Panc1 (cell line): ENCODE data around the gene NPAS3. TPM values are rescaled to one million over a fixed set of nuclear protein-coding genes. Genes with fewer than 3 reads are reported as not detected.

Source experiments
- ATAC-seq: fragments of 200-7000 bp; cut with Tn5 transposase; 2 replicates; pipeline ENCODE4 v1.9.1; 2020; ENCODE audit warnings: mild to moderate bottlenecking, moderate library complexity
- BruUV-seq: library from RNA; stranded (reverse); fragments of 400-500 nt; replicated peaks from 2 replicates; lab custom pipeline; 2021; lab: Mats Ljungman, UMichigan
- CTCF ChIA-PET: fragments of 300-600 bp; sonication (Branson Sonifier 250); formaldehyde crosslinking; loops from one replicate; lab custom pipeline; 2022; ENCODE audit warnings: antibody characterized with exemption; lab: Charles Lee
- POLR2A ChIA-PET: fragments of 300-600 bp; sonication (Branson Sonifier 250); formaldehyde crosslinking; loops from one replicate; lab custom pipeline; 2022; ENCODE audit warnings: antibody characterized with exemption; lab: Charles Lee
- DNase-seq: peaks from one replicate; pipeline ENCODE4 v3.0.0-alpha.2; 2010; ENCODE audit warnings: low read depth, low spot score
- H3K27ac ChIP-seq: 2 replicates; pipeline ENCODE4 v1.5.1; 2011; ENCODE audit warnings: mild to moderate bottlenecking, low read length, inconsistent platforms
- H3K27me3 ChIP-seq: fragments of 200-500 bp; sonication (Bioruptor generic); 2 replicates; pipeline ENCODE4 v1.6.0; 2014; ENCODE audit warnings: low read length, inconsistent platforms; ENCODE audit not compliant: control insufficient read depth, insufficient read depth
- H3K36me3 ChIP-seq: fragments of 200-500 bp; sonication (Bioruptor generic); 2 replicates; pipeline ENCODE4 v1.5.1; 2014; ENCODE audit warnings: inconsistent platforms, mild to moderate bottlenecking, low read length, moderate library complexity; ENCODE audit not compliant: control insufficient read depth, insufficient read depth
- H3K4me1 ChIP-seq: 2 replicates; pipeline ENCODE4 v1.5.1; 2011; ENCODE audit warnings: inconsistent platforms, mild to moderate bottlenecking, low read length, moderate library complexity; ENCODE audit not compliant: control insufficient read depth, insufficient read depth
- H3K4me3 ChIP-seq, 2 experiments: 2 replicates each; pipeline ENCODE4 v1.5.1; 2011 to 2012; ENCODE audit warnings: low read depth in 2 of 2, low read length in 2 of 2, mild to moderate bottlenecking in 2 of 2, inconsistent platforms in 1 of 2, moderate library complexity in 1 of 2
- H3K9me3 ChIP-seq: fragments of 200-500 bp; sonication (Bioruptor generic); 2 replicates; pipeline ENCODE4 v1.5.1; 2014; ENCODE audit warnings: low read depth, mild to moderate bottlenecking, inconsistent platforms, low read length, moderate library complexity; ENCODE audit not compliant: control insufficient read depth, insufficient read depth
- POLR2AphosphoS5 ChIP-seq: IDR thresholded peaks from 2 replicates; pipeline ENCODE4 v1.6.1; 2012; ENCODE audit warnings: mild to moderate bottlenecking, low read depth, low read length, moderate library complexity
- SIN3A ChIP-seq: IDR thresholded peaks from 2 replicates; pipeline ENCODE4 v1.6.1; 2012; ENCODE audit warnings: low read depth, mild to moderate bottlenecking, low read length, moderate library complexity, borderline replicate concordance; ENCODE audit not compliant: insufficient read depth
- TCF7L2 ChIP-seq: IDR thresholded peaks from 2 replicates; pipeline ENCODE4 v1.6.1; 2011; ENCODE audit warnings: mild to moderate bottlenecking, low read depth, low read length, inconsistent platforms
- in situ Hi-C: cut with HindIII; loops from 2 replicates; pipeline ENCODE4 v1.10.0; 2016; ENCODE audit warnings: low sequenced_read_pairs, low pct_unique_long_range_greater_than_20kb
- intact Hi-C: fragments of 100-400 bp; cut with micrococcal nuclease; formaldehyde crosslinking; loops from one replicate; pipeline ENCODE4 v1.10.0; 2022; ENCODE audit not compliant: unreplicated experiment
- total RNA-seq: library from RNA; stranded (reverse); gene quantifications from one replicate; pipeline ENCODE4 v1.2.1, GENCODE V29; 2021; ENCODE audit not compliant: unreplicated experiment
- TF ChIP-seq, protein P1 (sequence below): fragments of 450-650 bp; IDR thresholded peaks from 2 replicates; pipeline ENCODE4 v1.5.1; 2017; ENCODE audit warnings: mild to moderate bottlenecking
- TF ChIP-seq, protein P2 (sequence below), 2 experiments: IDR thresholded peaks; 2 replicates each; pipeline ENCODE4 v1.6.1; 2011 to 2012; ENCODE audit warnings: low read depth in 2 of 2, control low read depth in 1 of 2, low read length in 1 of 2, mild to moderate bottlenecking in 1 of 2, moderate library complexity in 1 of 2; ENCODE audit not compliant: insufficient read depth in 1 of 2

The NPAS3 gene
- total RNA-seq, 1 experiment from 2014 or later: 0.23 TPM

DNA sequence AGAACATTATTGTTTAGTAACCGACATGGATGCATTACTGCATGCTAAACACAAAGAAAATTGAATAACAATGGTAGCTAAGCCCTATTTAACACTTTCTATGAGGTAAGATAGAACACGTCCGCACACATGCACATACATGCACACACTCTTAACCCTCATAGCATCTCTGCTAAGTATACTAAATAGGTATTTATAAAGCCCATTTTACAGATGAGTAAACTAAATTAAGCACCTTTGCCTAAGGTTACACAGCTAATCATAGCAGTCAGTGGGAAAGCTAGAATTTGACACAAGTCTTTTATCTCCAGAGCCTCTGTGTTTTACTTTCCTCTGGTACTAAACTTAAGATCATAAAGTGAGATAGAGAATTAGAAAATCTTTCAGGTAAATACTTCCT is 577.2 kb downstream of the NPAS3 start:
- Histone ChIP-seq H3K27ac (no peak overlapping the region), H3K9me3 (no peaks in the 10 kb centered on the region), H3K4me1 (no peaks in the 10 kb centered on the region), H3K4me3 (no peak overlapping the region), H3K36me3 (no peaks in the 10 kb centered on the region), H3K27me3 (no peaks in the 10 kb centered on the region)
- TF ChIP-seq, protein P1, sequence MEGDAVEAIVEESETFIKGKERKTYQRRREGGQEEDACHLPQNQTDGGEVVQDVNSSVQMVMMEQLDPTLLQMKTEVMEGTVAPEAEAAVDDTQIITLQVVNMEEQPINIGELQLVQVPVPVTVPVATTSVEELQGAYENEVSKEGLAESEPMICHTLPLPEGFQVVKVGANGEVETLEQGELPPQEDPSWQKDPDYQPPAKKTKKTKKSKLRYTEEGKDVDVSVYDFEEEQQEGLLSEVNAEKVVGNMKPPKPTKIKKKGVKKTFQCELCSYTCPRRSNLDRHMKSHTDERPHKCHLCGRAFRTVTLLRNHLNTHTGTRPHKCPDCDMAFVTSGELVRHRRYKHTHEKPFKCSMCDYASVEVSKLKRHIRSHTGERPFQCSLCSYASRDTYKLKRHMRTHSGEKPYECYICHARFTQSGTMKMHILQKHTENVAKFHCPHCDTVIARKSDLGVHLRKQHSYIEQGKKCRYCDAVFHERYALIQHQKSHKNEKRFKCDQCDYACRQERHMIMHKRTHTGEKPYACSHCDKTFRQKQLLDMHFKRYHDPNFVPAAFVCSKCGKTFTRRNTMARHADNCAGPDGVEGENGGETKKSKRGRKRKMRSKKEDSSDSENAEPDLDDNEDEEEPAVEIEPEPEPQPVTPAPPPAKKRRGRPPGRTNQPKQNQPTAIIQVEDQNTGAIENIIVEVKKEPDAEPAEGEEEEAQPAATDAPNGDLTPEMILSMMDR: no peak
- no peak for TF ChIP-seq SIN3A
- no peak for TF ChIP-seq POLR2AphosphoS5
- TF ChIP-seq, protein P2, sequence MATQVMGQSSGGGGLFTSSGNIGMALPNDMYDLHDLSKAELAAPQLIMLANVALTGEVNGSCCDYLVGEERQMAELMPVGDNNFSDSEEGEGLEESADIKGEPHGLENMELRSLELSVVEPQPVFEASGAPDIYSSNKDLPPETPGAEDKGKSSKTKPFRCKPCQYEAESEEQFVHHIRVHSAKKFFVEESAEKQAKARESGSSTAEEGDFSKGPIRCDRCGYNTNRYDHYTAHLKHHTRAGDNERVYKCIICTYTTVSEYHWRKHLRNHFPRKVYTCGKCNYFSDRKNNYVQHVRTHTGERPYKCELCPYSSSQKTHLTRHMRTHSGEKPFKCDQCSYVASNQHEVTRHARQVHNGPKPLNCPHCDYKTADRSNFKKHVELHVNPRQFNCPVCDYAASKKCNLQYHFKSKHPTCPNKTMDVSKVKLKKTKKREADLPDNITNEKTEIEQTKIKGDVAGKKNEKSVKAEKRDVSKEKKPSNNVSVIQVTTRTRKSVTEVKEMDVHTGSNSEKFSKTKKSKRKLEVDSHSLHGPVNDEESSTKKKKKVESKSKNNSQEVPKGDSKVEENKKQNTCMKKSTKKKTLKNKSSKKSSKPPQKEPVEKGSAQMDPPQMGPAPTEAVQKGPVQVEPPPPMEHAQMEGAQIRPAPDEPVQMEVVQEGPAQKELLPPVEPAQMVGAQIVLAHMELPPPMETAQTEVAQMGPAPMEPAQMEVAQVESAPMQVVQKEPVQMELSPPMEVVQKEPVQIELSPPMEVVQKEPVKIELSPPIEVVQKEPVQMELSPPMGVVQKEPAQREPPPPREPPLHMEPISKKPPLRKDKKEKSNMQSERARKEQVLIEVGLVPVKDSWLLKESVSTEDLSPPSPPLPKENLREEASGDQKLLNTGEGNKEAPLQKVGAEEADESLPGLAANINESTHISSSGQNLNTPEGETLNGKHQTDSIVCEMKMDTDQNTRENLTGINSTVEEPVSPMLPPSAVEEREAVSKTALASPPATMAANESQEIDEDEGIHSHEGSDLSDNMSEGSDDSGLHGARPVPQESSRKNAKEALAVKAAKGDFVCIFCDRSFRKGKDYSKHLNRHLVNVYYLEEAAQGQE (IDR thresholded peaks at IDR 0.05; ENCODE audit: insufficient read depth in 1 of 2, low read depth in 2 of 2, low read length in 1 of 2): no peak
- no peak for TF ChIP-seq TCF7L2
- CTCF ChIA-PET: no interaction called here
- ATAC-seq: no peak
- POLR2A ChIA-PET: no interaction called here
- in situ Hi-C loops: no loop called here
- BruUV-seq: no TSS peak
- no peak for DNase-seq
- intact Hi-C loops: no loop called here

DNA sequence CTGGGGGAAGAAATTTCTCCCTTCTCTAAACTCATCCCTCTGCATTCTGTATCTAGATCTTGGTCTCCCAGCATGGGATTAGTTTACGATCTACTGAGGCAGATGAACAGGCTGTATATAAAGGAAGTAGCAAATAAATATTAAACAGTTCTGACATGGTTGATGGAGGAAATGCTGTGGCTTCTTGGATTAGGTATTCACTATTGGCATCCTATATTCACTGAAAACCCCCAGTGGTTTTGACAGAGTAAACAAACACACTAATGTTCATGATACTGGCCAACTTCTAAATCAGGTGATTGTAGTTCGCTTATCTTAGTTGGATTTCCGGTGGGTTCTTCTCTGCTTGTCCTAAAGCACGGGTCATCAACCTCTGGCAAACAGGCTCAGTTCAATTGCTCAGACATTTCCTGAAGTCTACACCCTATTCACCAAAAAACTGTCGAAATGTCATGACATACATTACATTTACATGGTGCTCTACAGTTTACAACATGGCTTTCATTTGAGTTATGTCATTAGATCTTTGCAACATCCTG is 578.3 kb downstream of the NPAS3 start:
- BruUV-seq: no TSS peak
- no peaks in the 10 kb centered on the region for H3K27me3 ChIP-seq
- no peak overlapping the region for H3K4me3 ChIP-seq
- TF ChIP-seq, protein P2 (IDR thresholded peaks at IDR 0.05; ENCODE audit: insufficient read depth in 1 of 2, low read depth in 2 of 2, low read length in 1 of 2): no peak
- TF ChIP-seq, protein P1: no peak
- TF ChIP-seq SIN3A: no peak
- ChIA-PET CTCF (no interaction called here), POLR2A (interaction anchor here (0.5 kb wide), 1 partner anchor 378 kb away, joined by 4 read pairs; no protein-coding TSS in a partner anchor)
- intact Hi-C loops (no loop called here), in situ Hi-C loops (no loop called here)
- H3K9me3 ChIP-seq: no peaks in the 10 kb centered on the region
- no peak overlapping the region for H3K27ac ChIP-seq
- ATAC-seq (no peak), DNase-seq (no peak)
- H3K4me1 ChIP-seq: no peaks in the 10 kb centered on the region
- H3K36me3 ChIP-seq: no peaks in the 10 kb centered on the region
